Progenitor cell of endocrine pancreas (in vitro differentiated cells): Measurements from ENCODE around the gene PSMB4. TPM values are rescaled to one million over a fixed set of nuclear protein-coding genes. Genes with fewer than 3 reads are reported as not detected.

Experiments used
- DNase-seq: peaks from one replicate; pipeline ENCODE4 v3.0.0; 2021; ENCODE audit warnings: low spot score; ENCODE audit not compliant: unreplicated experiment
- H3K27ac Mint-ChIP-seq: 2 replicates; pipeline ENCODE4 v1.8.0; 2021; ENCODE audit warnings: mild to moderate bottlenecking, moderate library complexity, mixed read lengths
- H3K27me3 Mint-ChIP-seq: 2 replicates; pipeline ENCODE4 v1.8.0; 2021; ENCODE audit warnings: mixed read lengths
- H3K36me3 Mint-ChIP-seq: 2 replicates; pipeline ENCODE4 v1.8.0; 2022; ENCODE audit warnings: mixed read lengths; ENCODE audit not compliant: insufficient read depth
- H3K4me1 Mint-ChIP-seq: 2 replicates; pipeline ENCODE4 v1.8.0; 2021; ENCODE audit warnings: low read depth, mixed read lengths
- H3K4me3 Mint-ChIP-seq: 2 replicates; pipeline ENCODE4 v1.8.0; 2021; ENCODE audit warnings: low read depth, mild to moderate bottlenecking, moderate library complexity, mixed read lengths
- H3K9me3 Mint-ChIP-seq: 2 replicates; pipeline ENCODE4 v1.8.0; 2021; ENCODE audit warnings: low read depth, mixed read lengths
- total RNA-seq: library from RNA; stranded (reverse); gene quantifications from 2 replicates; pipeline ENCODE4 v1.2.1, GENCODE V29; 2021
- TF ChIP-seq, protein P1 (sequence below): fragments of 200-600 bp; sonication (generic); IDR thresholded peaks from one replicate; pipeline ENCODE4 v1.5.0; 2021; ENCODE audit warnings: antibody characterized with exemption, mild to moderate bottlenecking; ENCODE audit not compliant: unreplicated experiment

The PSMB4 gene
- total RNA-seq, 1 donor from 2014 or later = 235 TPM

DNA sequence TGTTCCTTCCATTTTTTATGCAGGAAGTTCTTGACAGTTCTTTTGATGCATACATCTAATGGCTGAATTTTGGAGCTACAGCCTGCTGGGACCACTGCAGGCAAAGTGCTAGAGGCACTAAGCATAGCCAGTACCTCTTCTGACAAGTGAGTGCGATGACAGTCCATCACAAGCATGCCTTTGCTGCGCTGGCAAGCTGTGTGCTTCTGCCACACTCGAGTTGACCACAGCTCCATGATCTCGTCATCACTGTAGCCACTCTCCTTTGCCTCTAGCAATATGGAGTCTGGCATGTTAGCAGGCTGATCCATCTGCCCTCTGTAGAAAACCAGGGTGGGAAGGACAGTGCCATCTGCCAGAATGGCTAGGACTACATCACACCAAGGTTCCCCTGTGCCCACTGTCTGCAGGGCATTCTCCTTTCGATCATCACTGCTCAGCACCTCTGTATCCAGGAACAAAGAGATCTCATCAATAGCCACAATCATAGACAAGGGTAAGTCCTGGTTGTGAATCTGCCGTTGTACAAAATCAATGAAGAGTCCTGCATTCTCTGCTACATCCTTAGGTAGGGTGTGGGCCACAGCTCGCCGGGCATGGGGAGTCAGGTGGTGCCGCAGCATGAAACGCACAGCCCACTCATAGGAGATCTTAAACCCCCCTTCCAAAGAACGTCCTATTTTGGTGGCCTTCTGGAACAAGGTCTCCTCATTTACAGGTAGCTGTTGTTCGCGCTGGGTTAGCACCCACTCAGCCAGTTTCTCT is 6.0 kb downstream of the PSMB4 start:
- Mint-ChIP-seq H3K4me1 (peaks cover 7% of the 10 kb centered on the region), H3K36me3 (peaks cover 19% of the 10 kb centered on the region), H3K4me3 (no peak overlapping the region)

DNA sequence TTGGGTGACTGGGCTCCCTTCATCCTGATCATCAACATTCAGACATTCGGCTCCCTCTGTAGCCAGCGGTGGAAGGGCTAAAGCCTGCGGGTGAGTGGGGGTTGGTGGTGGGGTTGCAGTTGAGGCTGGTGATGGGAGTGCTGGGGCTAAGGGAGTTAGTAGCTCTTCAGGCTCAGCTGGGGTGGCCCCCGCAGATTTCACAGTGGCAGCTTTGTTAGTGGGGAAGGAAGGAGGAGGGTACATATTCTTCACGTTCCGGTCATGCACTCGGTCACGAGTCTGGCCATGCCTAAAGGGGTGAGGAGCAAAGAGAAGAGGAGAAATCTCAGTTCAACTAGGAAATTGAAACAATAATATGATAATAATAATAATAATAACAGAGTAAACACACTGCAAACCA is 6.8 kb downstream of the PSMB4 start:
- Mint-ChIP-seq H3K27ac (no peak overlapping the region), H3K27me3 (no peaks in the 10 kb centered on the region), H3K36me3 (peaks cover 20% of the 10 kb centered on the region)

More for the DNA sequence above, 6.0 kb downstream of the PSMB4 start:
- TF ChIP-seq, protein P1, sequence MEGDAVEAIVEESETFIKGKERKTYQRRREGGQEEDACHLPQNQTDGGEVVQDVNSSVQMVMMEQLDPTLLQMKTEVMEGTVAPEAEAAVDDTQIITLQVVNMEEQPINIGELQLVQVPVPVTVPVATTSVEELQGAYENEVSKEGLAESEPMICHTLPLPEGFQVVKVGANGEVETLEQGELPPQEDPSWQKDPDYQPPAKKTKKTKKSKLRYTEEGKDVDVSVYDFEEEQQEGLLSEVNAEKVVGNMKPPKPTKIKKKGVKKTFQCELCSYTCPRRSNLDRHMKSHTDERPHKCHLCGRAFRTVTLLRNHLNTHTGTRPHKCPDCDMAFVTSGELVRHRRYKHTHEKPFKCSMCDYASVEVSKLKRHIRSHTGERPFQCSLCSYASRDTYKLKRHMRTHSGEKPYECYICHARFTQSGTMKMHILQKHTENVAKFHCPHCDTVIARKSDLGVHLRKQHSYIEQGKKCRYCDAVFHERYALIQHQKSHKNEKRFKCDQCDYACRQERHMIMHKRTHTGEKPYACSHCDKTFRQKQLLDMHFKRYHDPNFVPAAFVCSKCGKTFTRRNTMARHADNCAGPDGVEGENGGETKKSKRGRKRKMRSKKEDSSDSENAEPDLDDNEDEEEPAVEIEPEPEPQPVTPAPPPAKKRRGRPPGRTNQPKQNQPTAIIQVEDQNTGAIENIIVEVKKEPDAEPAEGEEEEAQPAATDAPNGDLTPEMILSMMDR = no peak
- no peak for DNase-seq
- H3K9me3 Mint-ChIP-seq = no peaks in the 10 kb centered on the region
- no peaks in the 10 kb centered on the region for H3K27me3 Mint-ChIP-seq
- no peak overlapping the region for H3K27ac Mint-ChIP-seq

DNA sequence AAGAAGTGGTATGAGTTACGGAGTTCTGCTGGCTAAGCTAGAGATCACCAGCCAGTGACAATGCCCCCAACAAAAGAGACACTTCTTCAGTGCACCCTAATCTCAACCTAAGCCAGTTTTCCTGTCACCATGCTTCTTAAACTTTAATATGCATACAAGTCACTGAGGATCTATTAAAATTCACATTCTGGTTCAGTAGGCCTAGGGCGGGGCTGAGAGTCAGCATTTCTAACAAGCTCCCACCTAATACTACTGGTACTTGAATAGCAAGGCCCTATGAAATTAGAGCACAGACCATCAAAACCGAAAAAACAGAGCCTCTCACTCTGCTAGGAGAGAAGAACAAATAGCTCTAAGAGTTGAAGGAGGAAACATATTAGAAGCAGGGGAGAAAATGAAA is 7.9 kb downstream of the PSMB4 start:
- H3K36me3 Mint-ChIP-seq = peaks cover 24% of the 10 kb centered on the region
- H3K4me3 Mint-ChIP-seq = no peak overlapping the region
- no peak for DNase-seq
- TF ChIP-seq, protein P1 = no peak
- no peaks in the 10 kb centered on the region for H3K9me3 Mint-ChIP-seq
- H3K4me1 Mint-ChIP-seq = no peaks in the 10 kb centered on the region
- H3K27me3 Mint-ChIP-seq = no peaks in the 10 kb centered on the region
- H3K27ac Mint-ChIP-seq = no peak overlapping the region

More for the DNA sequence above, 6.8 kb downstream of the PSMB4 start:
- no peak for DNase-seq
- H3K4me1 Mint-ChIP-seq = peaks cover 1% of the 10 kb centered on the region
- H3K4me3 Mint-ChIP-seq = no peak overlapping the region
- H3K9me3 Mint-ChIP-seq = no peaks in the 10 kb centered on the region
- TF ChIP-seq, protein P1 = no peak

- Mint-ChIP-seq H3K4me3 (no peak overlapping the region), H3K4me1 (no peaks in the 10 kb centered on the region), H3K9me3 (no peaks in the 10 kb centered on the region), H3K27me3 (no peaks in the 10 kb centered on the region), H3K36me3 (peaks cover 28% of the 10 kb centered on the region), H3K27ac (no peak overlapping the region)
- TF ChIP-seq, protein P1 = no peak
- no peak for DNase-seq
Observed at GRCh38 chr1:151408891-151409290, 9.5 kb downstream of the PSMB4 start.

- Mint-ChIP-seq H3K27me3 (no peaks in the 10 kb centered on the region), H3K9me3 (no peaks in the 10 kb centered on the region), H3K4me1 (no peaks in the 10 kb centered on the region), H3K36me3 (peaks cover 34% of the 10 kb centered on the region), H3K27ac (no peak overlapping the region), H3K4me3 (no peak overlapping the region)
- DNase-seq = no peak
- TF ChIP-seq, protein P1 = no peak
Observed at GRCh38 chr1:151411884-151412283, 12.5 kb downstream of the PSMB4 start.
